GM21360 (cell line): ENCODE measurements around the gene SLC7A4.
"Not testable (repeated sequence)": the region's sequence is repeated elsewhere in the genome, so short reads cannot be mapped to it uniquely, and the experiment has no call there.

Experiments used
- ATAC-seq: cut with Tn5 transposase; IDR thresholded peaks from one replicate; pipeline ENCODE4 v1.9.1; 2021; ENCODE audit warnings: mild to moderate bottlenecking, moderate library complexity; ENCODE audit not compliant: unreplicated experiment

Gene SLC7A4

DNA sequence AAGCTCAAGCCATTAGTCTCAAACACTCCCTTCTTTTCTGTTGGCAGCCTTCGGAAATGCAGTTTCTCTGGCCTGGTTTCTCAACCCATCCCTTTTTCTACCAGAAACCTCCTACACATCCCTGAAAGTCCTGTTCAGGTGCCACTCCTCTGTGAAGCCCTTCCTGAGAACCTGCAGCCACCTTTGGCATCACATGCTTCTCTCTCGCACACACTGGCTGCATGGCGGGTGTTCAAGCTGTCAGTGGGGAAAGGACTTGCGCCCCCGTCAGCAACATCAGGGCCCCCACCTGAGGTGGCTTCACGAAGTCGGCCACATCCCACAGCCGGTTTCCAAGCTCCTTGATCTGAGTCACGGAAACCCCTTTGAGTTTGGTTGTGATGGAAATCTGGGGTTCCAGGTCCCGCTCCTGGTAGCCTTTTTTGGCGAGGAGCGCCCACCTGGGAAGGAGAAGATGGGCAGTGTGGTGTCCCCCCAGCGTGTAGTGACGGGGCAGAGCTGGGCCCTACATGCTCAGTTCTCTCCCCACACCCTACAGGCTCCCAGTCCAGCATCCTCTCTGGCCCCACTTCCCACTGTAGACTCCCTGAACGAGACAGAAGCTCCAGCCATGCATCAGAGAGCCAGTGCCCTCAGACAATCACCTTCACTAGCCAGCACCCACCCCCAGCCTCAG lies 11.6 kb upstream of the SLC7A4 start:
- ATAC-seq = no peak

GRCh38 chr22:21042978-21043859 lies 10.9 kb upstream of the SLC7A4 start:
- no peak for ATAC-seq

DNA sequence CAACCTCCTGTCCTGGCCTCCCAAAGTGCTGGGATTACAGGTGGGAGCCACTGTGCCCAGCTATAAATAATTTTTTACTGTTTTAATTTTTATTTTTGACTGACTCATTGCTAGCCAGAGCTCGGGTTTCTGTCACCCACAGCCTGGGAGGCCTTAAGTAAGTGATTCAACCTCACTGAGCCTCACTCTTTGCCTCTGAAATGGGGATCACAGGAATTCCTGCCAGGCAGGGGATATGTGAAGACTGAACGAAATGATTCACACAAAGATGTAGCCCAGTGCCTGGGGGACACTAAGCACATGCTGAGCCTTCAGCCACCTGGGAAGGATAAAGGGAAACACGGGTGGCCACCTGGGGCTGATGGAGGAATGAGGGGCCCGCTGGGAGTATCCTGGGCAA lies 9.6 kb upstream of the SLC7A4 start:
- ATAC-seq = no peak

- not testable (repeated sequence) for ATAC-seq
Observed at GRCh38 chr22:21039158-21039557, 6.8 kb upstream of the SLC7A4 start.

- ATAC-seq = no peak
Observed at GRCh38 chr22:21038405-21038804, 6.0 kb upstream of the SLC7A4 start.

DNA sequence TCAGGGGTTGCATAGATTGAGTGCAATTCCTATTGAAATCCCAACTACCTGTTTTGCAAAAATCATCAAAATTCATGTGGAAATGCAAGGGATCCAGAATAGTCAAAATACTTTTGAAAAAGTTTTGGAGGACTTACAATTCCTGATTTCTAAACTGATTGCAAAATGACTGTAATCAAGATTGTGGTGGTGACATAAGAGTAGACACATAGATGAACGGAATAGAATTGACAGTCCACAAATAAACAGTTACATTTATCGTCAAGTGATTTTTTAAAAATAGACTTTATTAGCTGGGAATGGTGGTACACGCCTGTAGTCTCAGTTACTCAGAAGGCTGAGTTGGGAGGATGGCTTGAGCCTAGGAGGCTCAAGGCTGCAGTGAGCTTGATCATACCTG lies 2.6 kb upstream of the SLC7A4 start:
- ATAC-seq = no peak

- no peak for ATAC-seq
Observed at GRCh38 chr22:21033895-21034294, 1.5 kb upstream of the SLC7A4 start.

- ATAC-seq = no peak
Observed at GRCh38 chr22:21032868-21033688, 717 bp upstream of the SLC7A4 start.

GRCh38 chr22:21031545-21032036 lies 770 bp downstream of the SLC7A4 start:
- ATAC-seq = no peak

- ATAC-seq = no peak
Observed at GRCh38 chr22:21030621-21031544, 1.5 kb downstream of the SLC7A4 start.

- ATAC-seq = no peak
Observed at GRCh38 chr22:21030032-21030431, 2.3 kb downstream of the SLC7A4 start.

DNA sequence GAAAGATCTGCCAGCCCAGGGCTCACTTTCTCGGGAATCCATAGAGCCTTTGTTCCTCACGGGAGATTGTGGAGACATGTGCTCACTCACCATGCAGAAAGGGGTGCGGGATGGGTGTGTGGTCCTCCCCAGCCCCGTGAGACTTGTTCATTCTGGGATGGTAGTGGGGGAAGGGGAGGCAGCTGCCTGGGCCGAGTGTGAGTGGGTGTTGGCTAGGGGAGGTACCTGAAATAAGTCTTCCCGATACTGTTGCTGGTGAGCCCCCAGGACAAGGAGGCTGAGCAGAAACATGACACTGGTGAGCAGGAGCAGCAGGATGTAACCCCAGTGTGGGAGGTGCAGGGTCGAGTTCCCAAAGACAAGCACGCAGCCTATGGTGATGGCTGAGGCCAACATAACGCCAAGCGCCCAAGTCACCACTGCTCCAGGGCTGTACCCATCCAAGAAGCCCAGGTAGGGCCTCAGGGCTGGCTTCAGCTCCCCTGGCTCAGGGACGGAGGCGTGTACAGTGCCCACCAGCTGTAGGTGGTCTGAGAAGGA lies 2.8 kb downstream of the SLC7A4 start:
- no peak for ATAC-seq

DNA sequence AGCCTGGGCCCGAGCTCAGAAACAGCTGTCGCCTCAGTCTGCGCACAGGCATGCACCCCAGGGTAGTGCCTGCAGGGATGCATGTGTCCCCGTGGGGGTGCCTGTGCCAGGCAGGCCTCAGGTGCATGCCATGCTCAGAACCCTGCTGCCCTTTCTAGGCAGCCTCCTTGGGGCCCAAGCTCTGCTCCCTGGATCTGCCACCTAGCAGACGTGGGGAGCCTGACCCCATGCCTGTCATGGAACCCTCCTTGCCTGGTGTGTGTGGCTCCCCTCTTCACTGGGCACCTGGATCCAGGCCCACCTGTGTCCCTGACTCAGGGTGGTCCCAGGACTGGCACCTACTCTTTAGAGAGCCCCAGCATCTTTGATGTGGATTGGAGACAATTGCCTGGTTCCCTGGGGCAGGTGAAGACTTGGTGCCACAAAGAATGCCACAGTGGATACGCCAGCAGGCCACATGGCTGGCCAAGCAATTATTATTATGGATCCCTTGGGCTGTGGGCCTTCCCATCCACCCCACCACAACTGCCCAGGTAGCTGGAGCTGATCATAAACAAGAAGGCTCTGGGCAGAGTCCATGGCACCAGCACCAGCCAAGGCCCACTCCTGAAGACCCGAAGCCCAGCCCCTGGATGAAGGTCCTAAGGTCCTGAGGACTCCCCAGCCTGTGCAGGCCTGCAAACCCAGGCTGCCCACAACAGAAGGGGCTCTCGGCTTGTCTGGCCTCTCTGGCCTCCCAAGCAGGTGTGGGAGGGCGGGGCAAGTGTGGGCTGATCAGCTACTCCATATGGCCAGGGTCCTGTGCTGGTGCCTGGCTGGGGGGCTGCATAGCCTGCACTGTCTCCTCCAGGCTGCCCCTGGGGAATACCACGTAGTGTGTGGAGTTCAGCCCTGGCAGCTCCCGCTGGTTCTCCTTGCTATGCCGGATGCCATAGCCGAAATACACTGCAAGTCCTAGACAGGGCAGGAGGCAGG lies 3.8 kb downstream of the SLC7A4 start:
- ATAC-seq = no peak

DNA sequence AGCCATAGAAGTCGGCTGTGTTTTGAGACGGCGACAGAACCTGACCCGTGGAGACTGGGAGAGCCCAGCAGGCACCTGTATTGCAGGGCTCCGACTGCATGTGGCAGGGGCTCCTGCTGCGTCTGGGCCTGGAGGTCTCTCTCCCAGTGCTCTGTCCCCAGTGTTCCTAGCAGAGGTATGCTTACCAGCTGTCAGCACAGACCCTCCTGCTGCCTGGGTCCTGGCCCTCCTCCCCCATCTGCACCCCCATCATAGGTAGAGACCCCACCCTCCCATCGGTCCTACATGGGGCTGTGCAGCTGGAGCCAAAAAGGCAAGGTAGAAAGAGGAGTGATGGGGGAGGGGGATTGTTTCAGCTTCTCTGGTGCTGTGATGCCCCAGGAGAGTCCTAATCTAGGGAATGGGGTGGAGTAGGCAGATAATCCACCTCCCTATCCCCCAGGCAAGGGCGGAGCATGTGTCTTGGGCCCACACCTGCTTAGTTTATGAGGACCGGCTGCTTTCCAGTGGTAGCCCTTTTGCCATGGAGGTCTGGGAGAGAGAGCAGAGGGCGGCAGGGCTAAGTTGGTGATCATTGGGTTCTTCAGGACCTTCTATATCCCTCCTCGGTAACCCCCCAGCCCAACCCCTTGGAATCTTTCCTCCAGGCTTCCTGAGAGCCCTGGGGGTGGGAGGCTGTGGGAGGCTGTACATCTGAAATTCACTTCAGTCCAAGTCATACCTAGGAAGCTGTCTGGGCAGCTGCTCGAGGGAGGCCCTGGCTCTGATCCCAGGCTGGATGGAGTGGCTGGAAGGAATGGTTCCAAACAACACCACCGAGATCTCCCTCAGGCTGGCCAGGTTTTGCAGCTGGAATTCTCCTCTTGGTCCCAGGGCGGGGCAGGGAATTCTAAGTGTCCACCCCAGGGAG lies 5.3 kb downstream of the SLC7A4 start:
- no peak for ATAC-seq

GRCh38 chr22:21025763-21026755 lies 6.3 kb downstream of the SLC7A4 start:
- ATAC-seq = no peak

DNA sequence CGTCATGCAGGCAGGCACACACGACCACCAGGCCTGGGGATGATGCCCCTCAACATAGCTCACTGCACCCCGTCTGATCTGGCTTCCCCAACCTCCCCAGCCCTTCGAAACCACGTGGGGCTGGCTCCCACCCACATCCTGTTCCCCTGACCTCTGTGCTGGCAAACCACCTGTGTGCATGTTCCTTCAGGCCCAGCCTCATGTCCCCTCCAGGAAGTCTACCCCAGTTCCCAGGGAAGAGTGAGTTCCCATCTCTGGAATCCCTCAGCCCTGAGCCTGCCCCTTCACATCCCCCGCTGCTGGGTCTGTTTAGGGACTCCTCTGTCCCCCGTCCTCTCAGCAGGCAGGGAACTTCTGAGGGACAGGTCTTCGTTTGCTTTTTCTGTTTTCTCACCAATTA lies 7.1 kb downstream of the SLC7A4 start:
- ATAC-seq = no peak
